Measurements from ENCODE around the gene CXorf58.

- no peak for TF ChIP-seq CEBPB (IDR thresholded peaks at IDR 0.05; ENCODE audit: low read depth, low read length)
- TF ChIP-seq, protein P1, sequence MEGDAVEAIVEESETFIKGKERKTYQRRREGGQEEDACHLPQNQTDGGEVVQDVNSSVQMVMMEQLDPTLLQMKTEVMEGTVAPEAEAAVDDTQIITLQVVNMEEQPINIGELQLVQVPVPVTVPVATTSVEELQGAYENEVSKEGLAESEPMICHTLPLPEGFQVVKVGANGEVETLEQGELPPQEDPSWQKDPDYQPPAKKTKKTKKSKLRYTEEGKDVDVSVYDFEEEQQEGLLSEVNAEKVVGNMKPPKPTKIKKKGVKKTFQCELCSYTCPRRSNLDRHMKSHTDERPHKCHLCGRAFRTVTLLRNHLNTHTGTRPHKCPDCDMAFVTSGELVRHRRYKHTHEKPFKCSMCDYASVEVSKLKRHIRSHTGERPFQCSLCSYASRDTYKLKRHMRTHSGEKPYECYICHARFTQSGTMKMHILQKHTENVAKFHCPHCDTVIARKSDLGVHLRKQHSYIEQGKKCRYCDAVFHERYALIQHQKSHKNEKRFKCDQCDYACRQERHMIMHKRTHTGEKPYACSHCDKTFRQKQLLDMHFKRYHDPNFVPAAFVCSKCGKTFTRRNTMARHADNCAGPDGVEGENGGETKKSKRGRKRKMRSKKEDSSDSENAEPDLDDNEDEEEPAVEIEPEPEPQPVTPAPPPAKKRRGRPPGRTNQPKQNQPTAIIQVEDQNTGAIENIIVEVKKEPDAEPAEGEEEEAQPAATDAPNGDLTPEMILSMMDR (conservative IDR thresholded peaks at IDR 0.05; ENCODE audit: low read depth, low read length): no peak
- no peak for TF ChIP-seq POLR2A (IDR thresholded peaks at IDR 0.05; ENCODE audit: low read depth, low read length)
- no peak for TF ChIP-seq MAZ (IDR thresholded peaks at IDR 0.05; ENCODE audit: borderline replicate concordance, low read depth, low read length)
- TF ChIP-seq RCOR1 (IDR thresholded peaks at IDR 0.05; ENCODE audit: insufficient replicate concordance, low read length): no peak
- TF ChIP-seq RAD21 (IDR thresholded peaks at IDR 0.05; ENCODE audit: low read length): no peak
Measured at GRCh38 chrX:23890933-23891332, 16.9 kb upstream of the CXorf58 start.

All from IMR-90 (cell line).